GM19238 (cell line): ENCODE results near the gene CSGALNACT2.

ENCODE experiments used
- DNase-seq: peaks from one replicate; pipeline ENCODE4 v3.0.0; 2011; ENCODE audit warnings: low spot score; ENCODE audit not compliant: insufficient read length

The CSGALNACT2 gene

GRCh38 chr10:43123361-43124093 lies 14.7 kb upstream of the CSGALNACT2 start:
- no peak for DNase-seq

- DNase-seq = no peak
These were observed 14.1 kb upstream of the CSGALNACT2 start for GRCh38 chr10:43124094-43124521.

- DNase-seq = no peak
These were observed 13.5 kb upstream of the CSGALNACT2 start for GRCh38 chr10:43124574-43125273.

GRCh38 chr10:43125274-43125845 lies 12.9 kb upstream of the CSGALNACT2 start:
- no peak for DNase-seq

- no peak for DNase-seq
These were observed 12.1 kb upstream of the CSGALNACT2 start for GRCh38 chr10:43125881-43126731.

GRCh38 chr10:43126759-43127424 lies 11.4 kb upstream of the CSGALNACT2 start:
- DNase-seq = no peak

- no peak for DNase-seq
These were observed 10.8 kb upstream of the CSGALNACT2 start for GRCh38 chr10:43127442-43127841.

GRCh38 chr10:43128331-43128730 lies 9.9 kb upstream of the CSGALNACT2 start:
- no peak for DNase-seq

- no peak for DNase-seq
These were observed 9.1 kb upstream of the CSGALNACT2 start for GRCh38 chr10:43128958-43129706.

GRCh38 chr10:43130770-43131171 lies 7.5 kb upstream of the CSGALNACT2 start:
- no peak for DNase-seq

GRCh38 chr10:43131256-43131655 lies 7.0 kb upstream of the CSGALNACT2 start:
- no peak for DNase-seq

GRCh38 chr10:43131906-43132305 lies 6.3 kb upstream of the CSGALNACT2 start:
- DNase-seq = no peak

GRCh38 chr10:43132867-43133787 lies 5.1 kb upstream of the CSGALNACT2 start:
- DNase-seq = no peak

GRCh38 chr10:43134126-43134905 lies 3.9 kb upstream of the CSGALNACT2 start:
- no peak for DNase-seq

GRCh38 chr10:43135064-43135463 lies 3.2 kb upstream of the CSGALNACT2 start:
- no peak for DNase-seq

- DNase-seq = no peak
These were observed 2.6 kb upstream of the CSGALNACT2 start for GRCh38 chr10:43135656-43136055.

- no peak for DNase-seq
These were observed 1.8 kb upstream of the CSGALNACT2 start for GRCh38 chr10:43136432-43136831.

- no peak for DNase-seq
These were observed 1.1 kb upstream of the CSGALNACT2 start for GRCh38 chr10:43136995-43137716.
